HG02970 (cell line): ENCODE data around the gene NEGR1.
"Not testable (repeated sequence)": the region's sequence is repeated elsewhere in the genome, so short reads cannot be mapped to it uniquely, and the experiment has no call there.

ENCODE experiments used
- ATAC-seq: cut with Tn5 transposase; IDR thresholded peaks from one replicate; pipeline ENCODE4 v1.9.1; 2021; ENCODE audit warnings: mild to moderate bottlenecking, moderate library complexity, moderate number of reproducible peaks; ENCODE audit not compliant: unreplicated experiment, low FRiP score

NEGR1 gene

GRCh38 chr1:71967670-71968069 lies 314.7 kb downstream of the NEGR1 start:
- ATAC-seq: no peak

DNA sequence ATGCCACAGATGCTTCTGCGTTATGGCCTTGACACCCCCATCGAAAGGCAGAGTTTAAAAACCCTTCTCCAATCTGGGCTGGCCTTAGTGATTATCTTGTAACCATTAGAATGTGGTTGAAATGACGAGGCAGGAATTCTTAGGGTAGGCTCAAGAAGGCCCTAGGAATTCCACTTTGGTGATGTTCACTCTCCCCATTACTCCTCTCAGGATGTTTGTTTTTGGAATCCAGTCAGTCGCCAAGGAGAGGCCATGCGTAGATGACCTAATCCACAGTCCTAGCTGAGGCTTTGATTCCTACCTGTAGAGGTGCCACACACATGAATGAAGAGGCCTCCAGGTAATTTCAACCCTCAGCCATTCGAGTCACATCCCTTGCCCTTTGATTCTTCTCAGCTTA lies 318.2 kb downstream of the NEGR1 start:
- ATAC-seq: no peak

DNA sequence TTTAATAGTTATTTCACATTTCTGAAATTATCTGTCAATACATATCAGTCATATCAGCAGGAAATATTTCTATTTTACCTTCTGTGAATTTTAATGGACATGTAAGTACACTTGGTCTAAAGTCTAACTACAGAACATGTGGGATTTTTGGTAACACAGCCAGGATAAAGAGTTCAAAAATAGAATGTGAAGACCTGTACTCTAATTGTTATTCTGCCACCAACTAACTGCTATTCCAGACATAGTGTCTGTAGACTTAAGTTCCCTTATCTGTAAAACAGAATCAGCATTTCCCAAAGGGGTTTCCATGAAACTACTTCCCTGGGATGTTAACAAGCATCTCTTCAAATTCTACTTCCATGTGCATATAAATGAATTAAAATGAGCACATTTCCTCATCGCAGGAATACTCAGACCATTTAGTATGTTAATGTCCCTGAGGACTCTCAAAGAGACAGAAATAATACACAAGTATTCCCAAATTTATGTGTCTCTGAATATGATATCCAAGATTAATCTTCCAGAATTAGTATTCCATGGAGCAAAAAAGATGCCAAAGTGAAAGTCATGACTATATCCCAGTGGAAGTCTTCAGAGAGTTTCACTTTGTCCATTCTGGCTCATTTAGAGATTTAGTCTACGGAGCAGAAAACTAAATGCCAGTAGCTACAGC lies 325.6 kb downstream of the NEGR1 start:
- ATAC-seq: no peak

GRCh38 chr1:71950579-71950978 lies 331.8 kb downstream of the NEGR1 start:
- no peak for ATAC-seq

GRCh38 chr1:71949681-71950080 lies 332.7 kb downstream of the NEGR1 start:
- no peak for ATAC-seq

GRCh38 chr1:71948561-71948960 lies 333.8 kb downstream of the NEGR1 start:
- no peak for ATAC-seq

DNA sequence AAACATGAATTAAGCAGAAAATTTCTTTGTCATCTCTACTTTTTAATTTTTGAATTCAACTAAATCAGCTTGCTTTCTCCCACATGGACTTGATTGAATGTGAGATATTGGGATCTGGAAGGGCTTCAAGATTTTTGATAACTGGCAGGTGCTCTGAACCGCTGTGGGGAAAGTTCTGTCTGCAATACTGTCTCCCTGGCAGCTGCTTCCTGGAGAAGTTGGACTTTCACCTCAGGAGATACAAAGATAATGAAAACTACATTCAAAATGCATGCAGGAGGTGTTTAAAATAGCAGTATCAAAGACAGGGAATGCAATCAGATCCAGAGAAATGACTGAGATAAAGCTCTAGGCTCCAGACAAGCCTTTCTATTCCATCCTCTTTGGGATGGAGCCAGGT lies 338.3 kb downstream of the NEGR1 start:
- ATAC-seq: no peak

GRCh38 chr1:71940261-71940660 lies 342.1 kb downstream of the NEGR1 start:
- ATAC-seq: no peak

DNA sequence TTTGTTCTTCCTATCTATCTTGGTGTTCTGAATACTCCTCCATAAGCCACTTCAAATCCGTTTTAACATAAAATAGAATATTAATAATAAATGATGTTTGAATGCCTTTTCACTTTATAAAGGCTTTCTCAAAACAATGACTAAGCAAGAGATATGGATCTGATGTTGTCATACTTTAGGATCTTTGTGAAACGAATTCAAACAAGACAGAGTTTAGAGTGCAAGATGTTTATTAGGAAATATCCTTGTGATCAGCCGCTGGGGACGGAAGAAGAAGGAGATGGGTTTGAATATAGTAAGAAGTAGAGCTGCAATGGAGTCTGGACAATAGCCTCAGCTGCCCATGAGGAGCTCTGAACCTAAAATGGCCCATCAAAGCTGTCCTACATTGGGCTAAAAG lies 351.8 kb downstream of the NEGR1 start:
- no peak for ATAC-seq

- no peak for ATAC-seq
Observed at GRCh38 chr1:71921935-71922559, 360.3 kb downstream of the NEGR1 start.

DNA sequence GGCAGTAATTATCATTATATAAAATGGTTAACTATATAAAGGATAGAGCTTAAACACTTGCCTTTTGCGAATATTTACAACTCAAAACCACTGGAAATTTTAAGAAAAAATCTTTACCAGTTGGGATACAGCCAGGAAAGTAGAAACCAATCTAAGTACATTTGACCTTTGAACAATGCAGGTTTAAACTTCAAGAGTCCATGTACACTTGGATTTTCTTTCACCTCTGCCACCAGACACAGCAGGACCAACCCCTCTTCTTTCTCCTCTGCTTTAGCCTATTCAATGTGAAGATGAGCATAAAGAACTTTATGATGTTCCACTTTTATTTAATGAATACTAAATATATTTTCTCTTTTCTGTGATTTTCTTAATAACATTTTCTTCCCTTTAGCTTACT lies 361.1 kb downstream of the NEGR1 start:
- ATAC-seq: no peak

GRCh38 chr1:71920556-71920955 lies 361.8 kb downstream of the NEGR1 start:
- no peak for ATAC-seq

- no peak for ATAC-seq
Observed at GRCh38 chr1:71919811-71920509, 362.4 kb downstream of the NEGR1 start.

GRCh38 chr1:71918630-71919029 lies 363.7 kb downstream of the NEGR1 start:
- ATAC-seq: no peak

- no peak for ATAC-seq
Observed at GRCh38 chr1:71916894-71917293, 365.4 kb downstream of the NEGR1 start.

GRCh38 chr1:71914626-71915025 lies 367.7 kb downstream of the NEGR1 start:
- ATAC-seq: no peak

- no peak for ATAC-seq
Observed at GRCh38 chr1:71908871-71909390, 373.4 kb downstream of the NEGR1 start.

GRCh38 chr1:71908303-71908702 lies 374.0 kb downstream of the NEGR1 start:
- no peak for ATAC-seq

GRCh38 chr1:71899881-71900280 lies 382.5 kb downstream of the NEGR1 start:
- no peak for ATAC-seq

- ATAC-seq: not testable (repeated sequence)
Observed at GRCh38 chr1:71888166-71888565, 394.2 kb downstream of the NEGR1 start.

DNA sequence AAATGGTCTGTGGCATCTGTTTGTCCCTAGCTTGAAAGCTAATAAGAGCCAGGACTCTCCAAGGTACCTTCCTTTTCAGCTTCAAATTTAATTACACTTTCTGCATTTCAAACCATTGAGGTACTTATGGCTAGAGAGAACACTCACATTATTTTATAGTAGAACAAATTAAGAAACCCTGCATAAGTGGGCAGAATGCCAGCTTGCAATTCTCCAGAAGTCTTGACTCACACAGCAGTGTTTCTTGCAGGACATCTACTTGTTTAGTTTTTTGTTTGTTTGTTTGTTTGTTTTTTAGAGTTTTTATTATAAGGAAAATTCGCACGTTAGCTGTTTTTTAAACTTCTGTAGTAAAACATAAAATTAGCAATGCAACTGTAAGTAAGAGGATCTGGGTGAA lies 397.2 kb downstream of the NEGR1 start:
- no peak for ATAC-seq

GRCh38 chr1:71882637-71883036 lies 399.7 kb downstream of the NEGR1 start:
- no peak for ATAC-seq
